ENCODE results near the gene WNT11.

Gene WNT11

DNA sequence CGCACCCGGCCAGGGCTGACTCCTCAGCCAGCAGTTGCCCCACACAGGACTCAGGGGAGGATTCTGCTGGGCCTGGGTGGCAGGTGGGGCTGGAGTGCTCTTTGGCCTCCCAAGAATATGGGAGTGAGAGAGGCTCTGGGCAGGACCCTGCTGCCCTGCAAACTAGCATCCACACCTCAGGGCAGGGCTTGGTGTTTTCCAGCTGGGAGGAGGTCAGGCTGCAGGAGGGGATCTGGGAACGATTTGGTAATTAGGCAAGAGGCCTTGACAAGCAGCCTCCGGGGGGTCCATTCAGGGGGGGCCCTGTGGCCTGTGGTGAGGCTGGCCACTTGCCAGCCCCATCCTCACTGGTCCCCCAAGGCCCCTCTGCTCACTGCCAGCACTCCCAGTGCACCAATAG, 35.8 kb downstream of the WNT11 start:
- in situ Hi-C loops (cut with HindIII; ENCODE audit: low pct_ligation_motif_present, low sequenced_read_pairs), result no loop called here
- Histone ChIP-seq H3K4me3 (ENCODE audit: low read depth, low read length) (no peak overlapping the region), H3K27me3 (replicated peaks) (peaks cover 7% of the 10 kb centered on the region), H3K36me3 (replicated peaks) (no peaks in the 10 kb centered on the region), H3K27ac (no peak overlapping the region)
- no peak for DNase-seq
- TF ChIP-seq, protein P1, sequence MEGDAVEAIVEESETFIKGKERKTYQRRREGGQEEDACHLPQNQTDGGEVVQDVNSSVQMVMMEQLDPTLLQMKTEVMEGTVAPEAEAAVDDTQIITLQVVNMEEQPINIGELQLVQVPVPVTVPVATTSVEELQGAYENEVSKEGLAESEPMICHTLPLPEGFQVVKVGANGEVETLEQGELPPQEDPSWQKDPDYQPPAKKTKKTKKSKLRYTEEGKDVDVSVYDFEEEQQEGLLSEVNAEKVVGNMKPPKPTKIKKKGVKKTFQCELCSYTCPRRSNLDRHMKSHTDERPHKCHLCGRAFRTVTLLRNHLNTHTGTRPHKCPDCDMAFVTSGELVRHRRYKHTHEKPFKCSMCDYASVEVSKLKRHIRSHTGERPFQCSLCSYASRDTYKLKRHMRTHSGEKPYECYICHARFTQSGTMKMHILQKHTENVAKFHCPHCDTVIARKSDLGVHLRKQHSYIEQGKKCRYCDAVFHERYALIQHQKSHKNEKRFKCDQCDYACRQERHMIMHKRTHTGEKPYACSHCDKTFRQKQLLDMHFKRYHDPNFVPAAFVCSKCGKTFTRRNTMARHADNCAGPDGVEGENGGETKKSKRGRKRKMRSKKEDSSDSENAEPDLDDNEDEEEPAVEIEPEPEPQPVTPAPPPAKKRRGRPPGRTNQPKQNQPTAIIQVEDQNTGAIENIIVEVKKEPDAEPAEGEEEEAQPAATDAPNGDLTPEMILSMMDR (IDR thresholded peaks at IDR 0.05; ENCODE audit: low read depth, low read length, missing control alignments), result no peak

DNA sequence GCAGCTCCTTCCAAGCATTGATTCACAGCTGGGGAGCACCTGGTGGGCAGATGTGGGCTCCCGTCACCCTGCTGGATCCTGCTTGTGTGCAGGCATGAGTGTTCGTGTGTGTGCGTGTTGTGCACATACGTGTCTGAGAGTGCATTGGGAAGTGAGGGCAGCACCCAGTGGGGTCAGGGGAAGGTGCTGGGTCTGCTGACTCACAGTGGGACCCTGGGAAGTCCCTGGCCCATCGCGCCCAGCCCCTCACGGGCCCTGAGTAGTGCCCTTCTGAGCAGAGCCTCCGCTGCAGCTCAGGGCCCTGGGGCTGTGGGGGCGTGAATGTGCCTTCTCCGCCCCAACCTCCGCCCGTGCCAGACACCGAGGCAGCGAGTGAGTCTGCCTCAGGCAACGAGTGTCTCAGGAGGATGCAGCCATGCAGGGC, 36.8 kb downstream of the WNT11 start:
- H3K27ac ChIP-seq, result no peak overlapping the region
- in situ Hi-C loops (cut with HindIII; ENCODE audit: low pct_ligation_motif_present, low sequenced_read_pairs), result no loop called here
- no peak for DNase-seq
- H3K36me3 ChIP-seq (replicated peaks), result no peaks in the 10 kb centered on the region
- TF ChIP-seq, protein P1 (IDR thresholded peaks at IDR 0.05; ENCODE audit: low read depth, low read length, missing control alignments), result no peak
- H3K4me3 ChIP-seq (ENCODE audit: low read depth, low read length), result no peak overlapping the region
- peaks cover 7% of the 10 kb centered on the region for H3K27me3 ChIP-seq (replicated peaks)

DNA sequence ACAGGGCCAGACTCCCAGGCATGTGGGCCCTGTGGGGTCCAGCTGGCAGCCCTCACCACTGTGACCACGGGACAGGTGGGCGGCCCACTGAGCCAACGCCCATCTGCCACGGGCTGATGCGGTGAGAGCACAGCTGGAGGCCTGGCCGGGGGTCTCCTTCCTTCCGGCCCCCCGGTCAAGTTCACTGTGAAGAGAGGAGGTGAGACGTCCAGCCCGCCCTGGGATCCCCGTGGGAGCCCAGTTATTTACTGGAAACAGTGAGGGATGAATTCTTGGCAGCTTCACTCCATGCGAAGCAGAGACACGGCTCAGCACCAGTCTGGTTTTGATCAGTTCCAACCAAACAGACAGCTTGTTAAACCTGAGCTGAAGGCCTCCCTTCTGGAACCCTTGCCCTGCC, 38.7 kb downstream of the WNT11 start:
- DNase-seq, result no peak
- no peaks in the 10 kb centered on the region for H3K36me3 ChIP-seq (replicated peaks)
- H3K4me3 ChIP-seq (ENCODE audit: low read depth, low read length), result no peak overlapping the region
- H3K27me3 ChIP-seq (replicated peaks), result peaks cover 7% of the 10 kb centered on the region
- TF ChIP-seq, protein P1 (IDR thresholded peaks at IDR 0.05; ENCODE audit: low read depth, low read length, missing control alignments), result no peak
- in situ Hi-C loops (cut with HindIII; ENCODE audit: low pct_ligation_motif_present, low sequenced_read_pairs), result no loop called here
- no peak overlapping the region for H3K27ac ChIP-seq

DNA sequence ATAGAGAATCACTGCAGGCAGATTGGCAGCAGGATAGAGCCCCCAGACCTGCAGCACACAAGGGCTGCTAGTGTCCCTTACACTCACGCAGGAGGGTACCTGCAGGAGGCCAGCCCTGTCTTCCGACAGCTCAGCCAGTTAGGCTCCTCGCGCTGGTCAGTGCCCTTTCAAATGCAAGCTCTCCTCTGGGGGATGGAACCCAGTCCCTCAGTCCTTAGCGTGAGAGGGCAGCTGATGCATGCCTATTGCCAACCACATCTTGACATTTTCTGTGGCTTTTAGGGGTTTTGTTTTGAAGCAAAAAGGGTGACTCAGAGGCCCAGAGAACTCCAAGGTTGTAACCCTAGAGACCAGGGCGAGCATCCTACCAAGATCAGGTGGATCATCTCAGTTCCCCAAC, 40.0 kb downstream of the WNT11 start:
- no peak for DNase-seq
- no peak overlapping the region for H3K27ac ChIP-seq
- TF ChIP-seq, protein P1 (IDR thresholded peaks at IDR 0.05; ENCODE audit: low read depth, low read length, missing control alignments), result no peak
- no peaks in the 10 kb centered on the region for H3K36me3 ChIP-seq (replicated peaks)
- no peak overlapping the region for H3K4me3 ChIP-seq (ENCODE audit: low read depth, low read length)
- in situ Hi-C loops (cut with HindIII; ENCODE audit: low pct_ligation_motif_present, low sequenced_read_pairs), result no loop called here
- H3K27me3 ChIP-seq (replicated peaks), result peaks cover 7% of the 10 kb centered on the region

DNA sequence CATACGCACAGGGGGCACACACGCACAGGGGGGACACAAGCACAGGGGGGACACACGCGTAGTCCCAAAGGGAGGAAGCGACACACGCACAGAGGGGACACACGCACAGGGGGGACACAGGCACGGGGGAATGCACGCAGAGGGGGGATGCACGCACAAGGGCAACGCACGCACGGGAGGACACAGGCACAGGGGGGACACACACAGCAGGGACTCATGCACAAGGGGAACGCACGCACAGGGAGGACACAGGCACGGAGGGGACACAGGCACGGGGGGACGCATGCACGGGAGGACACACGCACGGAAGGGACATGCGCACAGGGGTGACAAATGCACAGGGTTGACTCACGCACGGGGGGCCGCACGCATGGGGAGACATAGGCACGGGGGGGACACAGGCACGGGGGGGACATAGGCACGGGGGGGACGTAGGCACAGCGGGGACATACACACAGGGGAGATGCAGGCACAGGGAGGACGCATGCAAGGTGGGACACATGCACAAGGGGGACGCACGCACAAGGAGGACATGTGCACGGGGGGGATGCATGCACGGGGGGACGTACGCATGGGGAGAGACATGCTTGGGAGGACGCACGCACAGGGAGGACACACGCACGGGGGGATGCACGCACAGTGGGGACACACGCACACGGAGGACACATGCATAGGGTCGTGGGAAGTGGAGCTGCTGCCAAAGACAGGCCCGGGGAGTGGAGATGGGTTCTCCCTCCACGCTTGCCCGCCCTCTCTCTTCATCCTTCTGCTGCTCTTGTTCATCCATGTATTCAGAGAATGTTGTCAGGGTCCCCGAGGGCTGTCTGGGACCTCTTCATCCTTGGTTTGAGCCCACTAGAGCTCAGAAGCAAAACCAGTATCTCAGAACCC, 41.2 kb downstream of the WNT11 start:
- no peak overlapping the region for H3K27ac ChIP-seq
- no peak overlapping the region for H3K4me3 ChIP-seq (ENCODE audit: low read depth, low read length)
- DNase-seq, result no peak
- in situ Hi-C loops (cut with HindIII; ENCODE audit: low pct_ligation_motif_present, low sequenced_read_pairs), result no loop called here
- TF ChIP-seq, protein P1 (IDR thresholded peaks at IDR 0.05; ENCODE audit: low read depth, low read length, missing control alignments), result no peak
- no peaks in the 10 kb centered on the region for H3K36me3 ChIP-seq (replicated peaks)
- peaks cover 7% of the 10 kb centered on the region for H3K27me3 ChIP-seq (replicated peaks)

All from brain microvascular endothelial cell (primary cell).